Activated CD8-positive, alpha-beta T cell treated with anti-CD3 and anti-CD28 coated beads for 36 hours (primary cell): ENCODE results near the gene ARPC2. TPM values are rescaled to one million over a fixed set of nuclear protein-coding genes. Genes with fewer than 3 reads are reported as not detected.

Experiments used
- ATAC-seq: fragments of 200-7000 bp; cut with Tn5 transposase; one replicate; pipeline ENCODE4 v1.10.0; 2021; ENCODE audit warnings: mild to moderate bottlenecking, moderate library complexity
- CTCF ChIA-PET: fragments of 350-600 bp; sonication (Branson Sonifier 250); formaldehyde crosslinking; loops from one replicate; lab custom pipeline; 2021; ENCODE audit warnings: antibody characterized with exemption; lab: Charles Lee
- POLR2A ChIA-PET: fragments of 350-600 bp; sonication (Branson Sonifier 250); formaldehyde crosslinking; loops from one replicate; lab custom pipeline; 2021; ENCODE audit warnings: antibody characterized with exemption; lab: Charles Lee
- DNase-seq: peaks from one replicate; pipeline ENCODE4 v3.0.0-alpha.2; 2020
- H3K27ac Mint-ChIP-seq: one replicate; pipeline ENCODE4 v1.8.0; 2021; ENCODE audit warnings: mild to moderate bottlenecking, mixed read lengths
- H3K27me3 Mint-ChIP-seq: one replicate; pipeline ENCODE4 v1.8.0; 2021; ENCODE audit warnings: mixed read lengths
- H3K36me3 Mint-ChIP-seq: one replicate; pipeline ENCODE4 v1.8.0; 2021; ENCODE audit warnings: low read depth, mixed read lengths
- H3K4me1 Mint-ChIP-seq: one replicate; pipeline ENCODE4 v1.8.0; 2021; ENCODE audit warnings: low read depth, mixed read lengths
- H3K4me3 Mint-ChIP-seq: one replicate; pipeline ENCODE4 v1.8.0; 2021; ENCODE audit warnings: mild to moderate bottlenecking, moderate library complexity, mixed read lengths
- H3K9me3 Mint-ChIP-seq: one replicate; pipeline ENCODE4 v1.8.0; 2021; ENCODE audit warnings: mixed read lengths
- intact Hi-C: fragments of 100-400 bp; cut with micrococcal nuclease; formaldehyde crosslinking; loops from one replicate; pipeline ENCODE4 v1.10.0; 2022
- total RNA-seq, 2 experiments: library from RNA; stranded (reverse); gene quantifications; one replicate each; pipeline ENCODE4 v1.2.3, GENCODE V29; 2021
- TF ChIP-seq, protein P1 (sequence below): fragments of 200-600 bp; IDR thresholded peaks from one replicate; pipeline ENCODE4 v1.8.0; 2022; ENCODE audit warnings: antibody characterized with exemption, mild to moderate bottlenecking

The ARPC2 gene
- total RNA-seq, 2 experiments from 2014 or later = 636 to 644 TPM

DNA sequence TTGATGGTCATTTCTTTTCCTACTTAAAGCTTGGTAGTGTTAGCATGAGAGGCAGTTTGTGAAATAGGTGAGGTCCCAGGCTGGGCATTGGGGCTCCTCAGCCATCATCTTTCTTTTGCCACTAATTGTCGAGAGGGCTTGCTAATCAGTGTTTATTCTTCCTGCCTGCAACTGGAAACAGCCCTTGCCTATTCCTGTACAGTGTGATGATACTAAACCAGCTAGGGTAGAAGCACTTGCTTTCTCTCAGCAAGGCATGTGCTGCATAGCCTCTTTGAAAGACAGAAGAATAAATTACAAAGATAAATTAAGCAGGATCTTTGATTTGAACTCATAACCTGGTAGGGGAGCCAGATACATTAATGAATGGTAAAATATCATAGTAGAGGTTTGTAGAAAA, 27.2 kb downstream of the ARPC2 start:
- CTCF ChIA-PET = interaction anchor here (0.9 to 4.0 kb wide), 5 partner anchors 13 to 28 kb away, joined by 3 to 16 read pairs (median 4); partner anchors contain the start of genes AAMP and PNKD

DNA sequence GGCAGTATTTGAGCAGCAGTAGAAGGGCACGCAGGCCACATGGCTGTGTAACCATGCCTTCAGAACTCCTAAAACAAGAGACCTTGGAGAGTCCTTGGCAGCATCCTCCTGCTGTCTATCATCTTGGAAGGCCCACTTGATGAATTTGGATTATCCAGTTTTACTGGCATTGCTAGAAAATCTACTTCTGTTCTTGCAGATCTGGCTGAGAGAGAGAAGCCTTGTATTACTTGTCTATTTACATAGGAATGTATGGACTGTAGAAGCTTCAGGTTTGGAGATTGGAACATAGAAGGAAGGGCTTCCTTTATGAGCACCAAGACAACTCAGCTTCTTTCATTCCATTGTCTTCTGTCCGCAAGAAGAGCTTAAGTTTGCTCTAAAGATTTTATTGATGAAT, 27.7 kb downstream of the ARPC2 start:
- H3K4me3 Mint-ChIP-seq = no peak overlapping the region
- TF ChIP-seq, protein P1, sequence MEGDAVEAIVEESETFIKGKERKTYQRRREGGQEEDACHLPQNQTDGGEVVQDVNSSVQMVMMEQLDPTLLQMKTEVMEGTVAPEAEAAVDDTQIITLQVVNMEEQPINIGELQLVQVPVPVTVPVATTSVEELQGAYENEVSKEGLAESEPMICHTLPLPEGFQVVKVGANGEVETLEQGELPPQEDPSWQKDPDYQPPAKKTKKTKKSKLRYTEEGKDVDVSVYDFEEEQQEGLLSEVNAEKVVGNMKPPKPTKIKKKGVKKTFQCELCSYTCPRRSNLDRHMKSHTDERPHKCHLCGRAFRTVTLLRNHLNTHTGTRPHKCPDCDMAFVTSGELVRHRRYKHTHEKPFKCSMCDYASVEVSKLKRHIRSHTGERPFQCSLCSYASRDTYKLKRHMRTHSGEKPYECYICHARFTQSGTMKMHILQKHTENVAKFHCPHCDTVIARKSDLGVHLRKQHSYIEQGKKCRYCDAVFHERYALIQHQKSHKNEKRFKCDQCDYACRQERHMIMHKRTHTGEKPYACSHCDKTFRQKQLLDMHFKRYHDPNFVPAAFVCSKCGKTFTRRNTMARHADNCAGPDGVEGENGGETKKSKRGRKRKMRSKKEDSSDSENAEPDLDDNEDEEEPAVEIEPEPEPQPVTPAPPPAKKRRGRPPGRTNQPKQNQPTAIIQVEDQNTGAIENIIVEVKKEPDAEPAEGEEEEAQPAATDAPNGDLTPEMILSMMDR = no peak
- H3K36me3 Mint-ChIP-seq = peaks cover 80% of the 10 kb centered on the region
- DNase-seq (peak; percentile 2), ATAC-seq (no peak)
- no peaks in the 10 kb centered on the region for H3K9me3 Mint-ChIP-seq
- ChIA-PET POLR2A (interaction anchor here (0.5 to 8.2 kb wide), 7 partner anchors 9 to 121 kb away, joined by 3 to 75 read pairs (median 5); partner anchors contain the start of genes AAMP and PNKD), CTCF (interaction anchor here (0.9 to 4.0 kb wide), 7 partner anchors 9 to 76 kb away, joined by 3 to 16 read pairs (median 3); no protein-coding TSS in a partner anchor)
- peak overlapping the region; percentile 85 for H3K27ac Mint-ChIP-seq
- H3K4me1 Mint-ChIP-seq = peaks cover 51% of the 10 kb centered on the region
- no peaks in the 10 kb centered on the region for H3K27me3 Mint-ChIP-seq
- intact Hi-C loops = no loop called here

More for the DNA sequence above, 27.2 kb downstream of the ARPC2 start:
- H3K27ac Mint-ChIP-seq = peak overlapping the region; percentile 85
- H3K4me1 Mint-ChIP-seq = peaks cover 48% of the 10 kb centered on the region
- intact Hi-C loops = no loop called here
- no peaks in the 10 kb centered on the region for H3K27me3 Mint-ChIP-seq
- no peak overlapping the region for H3K4me3 Mint-ChIP-seq
- POLR2A ChIA-PET = interaction anchor here (1.1 to 8.2 kb wide), 6 partner anchors 9 to 25 kb away, joined by 3 to 75 read pairs (median 7); no protein-coding TSS in a partner anchor
- ATAC-seq = no peak
- H3K9me3 Mint-ChIP-seq = no peaks in the 10 kb centered on the region
- DNase-seq = peak; percentile 1
- peaks cover 79% of the 10 kb centered on the region for H3K36me3 Mint-ChIP-seq
- TF ChIP-seq, protein P1 = no peak

- DNase-seq = peak; percentile 57
- intact Hi-C loops = no loop called here
- H3K4me3 Mint-ChIP-seq = no peak overlapping the region
- ATAC-seq = peak; percentile 77
- no peaks in the 10 kb centered on the region for H3K9me3 Mint-ChIP-seq
- peaks cover 55% of the 10 kb centered on the region for H3K4me1 Mint-ChIP-seq
- TF ChIP-seq, protein P1 = no peak
- ChIA-PET CTCF (interaction anchor here (1.2 to 4.0 kb wide), 5 partner anchors 9 to 77 kb away, joined by 3 to 16 read pairs (median 4); no protein-coding TSS in a partner anchor), POLR2A (interaction anchor here (0.5 to 8.2 kb wide), 8 partner anchors 10 to 122 kb away, joined by 3 to 75 read pairs (median 5); partner anchors contain the start of genes AAMP and PNKD)
- H3K27ac Mint-ChIP-seq = peak overlapping the region; percentile 85
- H3K27me3 Mint-ChIP-seq = no peaks in the 10 kb centered on the region
- peaks cover 80% of the 10 kb centered on the region for H3K36me3 Mint-ChIP-seq
Observed at GRCh38 chr2:218245214-218245613, 28.2 kb downstream of the ARPC2 start.

GRCh38 chr2:218249691-218250090, 32.7 kb downstream of the ARPC2 start:
- Mint-ChIP-seq H3K27me3 (no peaks in the 10 kb centered on the region), H3K36me3 (peaks cover 73% of the 10 kb centered on the region), H3K4me1 (peaks cover 29% of the 10 kb centered on the region), H3K4me3 (no peak overlapping the region), H3K9me3 (no peaks in the 10 kb centered on the region), H3K27ac (peak overlapping the region; percentile 53)
- DNase-seq = no peak
- intact Hi-C loops = no loop called here
- CTCF ChIA-PET = no interaction called here
- TF ChIP-seq, protein P1 = no peak
- POLR2A ChIA-PET = interaction anchor here (0.7 to 1.4 kb wide), 2 partner anchors 14 to 450 kb away, joined by 3 to 5 read pairs; no protein-coding TSS in a partner anchor
- ATAC-seq = no peak
